ENCODE measurements around the gene DEUP1. TPM values are rescaled to one million over a fixed set of nuclear protein-coding genes. Genes with fewer than 3 reads are reported as not detected.

The DEUP1 gene
- total RNA-seq, 1 donor from 2014 or later = not detected

GRCh38 chr11:93480756-93481155 lies 150.2 kb downstream of the DEUP1 start:
- H3K4me3 ChIP-seq (ENCODE audit: low read depth, low read length) = no peak overlapping the region
- H3K36me3 ChIP-seq (ENCODE audit: control insufficient read depth, insufficient read depth, low read length) = no peaks in the 10 kb centered on the region
- no peak for TF ChIP-seq CTCF (IDR thresholded peaks at IDR 0.05; ENCODE audit: insufficient read depth, low read length, severe bottlenecking)
- DNase-seq (ENCODE audit: low read depth) = peak; percentile 7
- no peak for FAIRE-seq
- peaks cover 4% of the 10 kb centered on the region for H3K27me3 ChIP-seq (ENCODE audit: control insufficient read depth, insufficient read depth, low read length)

GRCh38 chr11:93481279-93481678 lies 150.7 kb downstream of the DEUP1 start:
- no peak for FAIRE-seq
- DNase-seq (ENCODE audit: low read depth) = peak; percentile 53
- no peak for TF ChIP-seq CTCF (IDR thresholded peaks at IDR 0.05; ENCODE audit: insufficient read depth, low read length, severe bottlenecking)
- Histone ChIP-seq H3K36me3 (ENCODE audit: control insufficient read depth, insufficient read depth, low read length) (no peaks in the 10 kb centered on the region), H3K4me3 (ENCODE audit: low read depth, low read length) (no peak overlapping the region), H3K27me3 (ENCODE audit: control insufficient read depth, insufficient read depth, low read length) (peaks cover 4% of the 10 kb centered on the region)

GRCh38 chr11:93481696-93482095 lies 151.2 kb downstream of the DEUP1 start:
- FAIRE-seq (no peak), DNase-seq (ENCODE audit: low read depth) (no peak)
- no peak overlapping the region for H3K4me3 ChIP-seq (ENCODE audit: low read depth, low read length)
- no peak for TF ChIP-seq CTCF (IDR thresholded peaks at IDR 0.05; ENCODE audit: insufficient read depth, low read length, severe bottlenecking)
- H3K36me3 ChIP-seq (ENCODE audit: control insufficient read depth, insufficient read depth, low read length) = no peaks in the 10 kb centered on the region
- peaks cover 4% of the 10 kb centered on the region for H3K27me3 ChIP-seq (ENCODE audit: control insufficient read depth, insufficient read depth, low read length)

GRCh38 chr11:93482556-93482955 lies 152.0 kb downstream of the DEUP1 start:
- no peak for DNase-seq (ENCODE audit: low read depth)
- no peak for FAIRE-seq
- no peak for TF ChIP-seq CTCF (IDR thresholded peaks at IDR 0.05; ENCODE audit: insufficient read depth, low read length, severe bottlenecking)

GRCh38 chr11:93484716-93485115 lies 154.2 kb downstream of the DEUP1 start:
- no peak for TF ChIP-seq CTCF (IDR thresholded peaks at IDR 0.05; ENCODE audit: insufficient read depth, low read length, severe bottlenecking)
- DNase-seq (ENCODE audit: low read depth) (no peak), FAIRE-seq (no peak)
- no peaks in the 10 kb centered on the region for H3K36me3 ChIP-seq (ENCODE audit: control insufficient read depth, insufficient read depth, low read length)
- no peak overlapping the region for H3K4me3 ChIP-seq (ENCODE audit: low read depth, low read length)
- H3K27me3 ChIP-seq (ENCODE audit: control insufficient read depth, insufficient read depth, low read length) = no peaks in the 10 kb centered on the region

More at GRCh38 chr11:93482556-93482955, 152.0 kb downstream of the DEUP1 start:
- no peak overlapping the region for H3K4me3 ChIP-seq (ENCODE audit: low read depth, low read length)
- H3K27me3 ChIP-seq (ENCODE audit: control insufficient read depth, insufficient read depth, low read length) = peaks cover 2% of the 10 kb centered on the region
- no peaks in the 10 kb centered on the region for H3K36me3 ChIP-seq (ENCODE audit: control insufficient read depth, insufficient read depth, low read length)

GRCh38 chr11:93485983-93486382 lies 155.4 kb downstream of the DEUP1 start:
- FAIRE-seq (no peak), DNase-seq (ENCODE audit: low read depth) (no peak)
- H3K27me3 ChIP-seq (ENCODE audit: control insufficient read depth, insufficient read depth, low read length) = peaks cover 2% of the 10 kb centered on the region
- no peaks in the 10 kb centered on the region for H3K36me3 ChIP-seq (ENCODE audit: control insufficient read depth, insufficient read depth, low read length)
- no peak overlapping the region for H3K4me3 ChIP-seq (ENCODE audit: low read depth, low read length)
- TF ChIP-seq CTCF (IDR thresholded peaks at IDR 0.05; ENCODE audit: insufficient read depth, low read length, severe bottlenecking) = no peak
